ENCODE results near the gene C1QTNF3. TPM values are rescaled to one million over a fixed set of nuclear protein-coding genes. Genes with fewer than 3 reads are reported as not detected.

Gene C1QTNF3
- total RNA-seq, 4 donors from 2014 or later, result 2.4 to 6.6 (median 4.7) TPM

- no peak for TF ChIP-seq CTCF (IDR thresholded peaks at IDR 0.05; ENCODE audit: low read depth)
Measured at GRCh38 chr5:33975852-33976251, 67.2 kb downstream of the C1QTNF3 start.

GRCh38 chr5:33973271-33973670 lies 69.7 kb downstream of the C1QTNF3 start:
- no peak for TF ChIP-seq CTCF (IDR thresholded peaks at IDR 0.05; ENCODE audit: low read depth)

GRCh38 chr5:33969572-33970452 lies 73.2 kb downstream of the C1QTNF3 start:
- TF ChIP-seq CTCF (IDR thresholded peaks at IDR 0.05; ENCODE audit: low read depth), result no peak

GRCh38 chr5:33968211-33969005 lies 74.6 kb downstream of the C1QTNF3 start:
- TF ChIP-seq CTCF (IDR thresholded peaks at IDR 0.05; ENCODE audit: low read depth), result no peak

Small RNAs within 50 kb of the gene (small RNA-seq; reads per million reads assigned to genes)
- gene AC139783.1, result not detected

Other genes starting within 250 kb of the C1QTNF3 start
- gene ADAMTS12, start 151.2 kb downstream of the C1QTNF3 start, total RNA-seq, result 10 to 100 TPM; 13.8 to 49.4 (median 20.2) TPM
- gene RXFP3, start 106.8 kb downstream of the C1QTNF3 start, total RNA-seq, result not detected
- not detected for gene SLC45A2, start 58.5 kb downstream of the C1QTNF3 start, total RNA-seq
- 10 to 100 TPM in 1 of 4 donors, 1 to 10 TPM in 3; 5.1 to 15.4 (median 7.0) TPM for gene AMACR, start 35.2 kb downstream of the C1QTNF3 start, total RNA-seq